ENCODE measurements around the gene CLDN22. TPM values are rescaled to one million over a fixed set of nuclear protein-coding genes. Genes with fewer than 3 reads are reported as not detected.

CLDN22 gene
- total RNA-seq, 2 donors from 2014 or later: not detected

- no peak overlapping the region for H3K4me3 ChIP-seq
- no peaks in the 10 kb centered on the region for H3K4me1 ChIP-seq
- no peak for DNase-seq
- TF ChIP-seq CTCF (IDR thresholded peaks at IDR 0.05): no peak
- no peak overlapping the region for H3K9ac ChIP-seq (ENCODE audit: low read depth in 2 of 2, low read length in 2 of 2)
- no peak overlapping the region for H3K27ac ChIP-seq
- intact Hi-C loops (cut with DNase I): no loop called here
- no peaks in the 10 kb centered on the region for H3K9me3 ChIP-seq
- no peaks in the 10 kb centered on the region for H3K36me3 ChIP-seq
- H3K27me3 ChIP-seq: no peaks in the 10 kb centered on the region
Observed at GRCh38 chr4:183287309-183287659, 32.8 kb downstream of the CLDN22 start.

- H3K27ac ChIP-seq: no peak overlapping the region
Observed at GRCh38 chr4:183286590-183287308, 33.3 kb downstream of the CLDN22 start.

GRCh38 chr4:183285886-183286285 lies 34.2 kb downstream of the CLDN22 start:
- H3K27ac ChIP-seq: no peak overlapping the region
- intact Hi-C loops (cut with DNase I): no loop called here
- no peaks in the 10 kb centered on the region for H3K27me3 ChIP-seq
- no peak overlapping the region for H3K4me3 ChIP-seq
- TF ChIP-seq CTCF (IDR thresholded peaks at IDR 0.05): no peak
- no peaks in the 10 kb centered on the region for H3K4me1 ChIP-seq
- no peaks in the 10 kb centered on the region for H3K9me3 ChIP-seq
- H3K36me3 ChIP-seq: no peaks in the 10 kb centered on the region
- DNase-seq: no peak
- no peak overlapping the region for H3K9ac ChIP-seq (ENCODE audit: low read depth in 2 of 2, low read length in 2 of 2)

More at GRCh38 chr4:183286590-183287308, 33.3 kb downstream of the CLDN22 start:
- Histone ChIP-seq H3K9ac (ENCODE audit: low read depth in 2 of 2, low read length in 2 of 2) (no peak overlapping the region), H3K9me3 (no peaks in the 10 kb centered on the region), H3K4me1 (no peaks in the 10 kb centered on the region), H3K27me3 (no peaks in the 10 kb centered on the region), H3K4me3 (no peak overlapping the region), H3K36me3 (no peaks in the 10 kb centered on the region)
- no peak for TF ChIP-seq CTCF (IDR thresholded peaks at IDR 0.05)
- intact Hi-C loops (cut with DNase I): no loop called here
- DNase-seq: no peak

DNA sequence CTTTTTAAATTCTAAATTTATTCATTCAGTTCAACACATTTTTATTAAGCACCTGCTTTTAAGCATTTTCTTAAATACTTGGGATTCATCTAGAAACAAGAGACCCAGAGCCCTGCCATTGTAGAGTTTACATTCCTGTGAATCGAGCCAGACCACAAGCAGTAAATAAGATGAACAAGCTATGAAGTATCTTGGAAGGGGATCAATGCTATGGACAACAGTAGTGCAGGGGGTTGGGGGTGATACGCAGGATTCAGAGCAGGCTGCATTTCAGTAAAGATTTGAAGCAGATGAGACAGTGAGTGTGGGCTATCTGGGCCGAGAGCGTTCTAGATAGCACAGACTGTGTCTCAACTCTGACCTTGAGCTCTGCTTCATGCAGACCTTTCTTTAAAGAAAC lies 35.1 kb downstream of the CLDN22 start:
- intact Hi-C loops (cut with DNase I): no loop called here
- no peaks in the 10 kb centered on the region for H3K9me3 ChIP-seq
- no peak for TF ChIP-seq CTCF (IDR thresholded peaks at IDR 0.05)
- no peak overlapping the region for H3K4me3 ChIP-seq
- H3K27me3 ChIP-seq: no peaks in the 10 kb centered on the region
- no peak overlapping the region for H3K27ac ChIP-seq
- no peak overlapping the region for H3K9ac ChIP-seq (ENCODE audit: low read depth in 2 of 2, low read length in 2 of 2)
- DNase-seq: no peak
- no peaks in the 10 kb centered on the region for H3K4me1 ChIP-seq
- no peaks in the 10 kb centered on the region for H3K36me3 ChIP-seq

DNA sequence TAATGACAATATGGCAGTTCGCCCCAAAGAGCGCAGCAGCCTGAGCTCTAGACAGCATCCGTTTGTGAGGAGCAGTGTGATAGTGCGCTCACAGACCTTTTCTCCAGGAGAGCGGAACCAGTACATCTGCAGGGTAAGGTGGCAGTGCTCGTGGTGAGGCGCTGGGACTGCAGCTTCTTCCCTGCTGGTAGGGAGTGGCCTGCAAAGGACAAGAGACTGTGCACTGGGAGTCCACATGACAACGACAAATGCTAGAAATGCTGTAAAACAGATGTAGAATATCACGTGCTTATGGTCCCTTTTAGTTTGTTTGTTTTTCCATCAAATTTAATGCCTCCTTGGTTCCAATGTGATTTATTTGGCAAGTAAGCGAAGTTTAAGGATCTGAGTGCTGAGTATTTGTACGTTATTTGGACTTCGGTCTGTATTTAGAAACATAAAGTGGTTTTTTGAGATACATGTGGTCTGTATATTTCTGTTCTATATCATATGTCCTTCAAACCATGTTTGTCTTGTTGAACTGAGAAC lies 35.8 kb downstream of the CLDN22 start:
- DNase-seq: no peak
- no peak overlapping the region for H3K27ac ChIP-seq
- H3K4me3 ChIP-seq: no peak overlapping the region
- intact Hi-C loops (cut with DNase I): no loop called here
- no peak overlapping the region for H3K9ac ChIP-seq (ENCODE audit: low read depth in 2 of 2, low read length in 2 of 2)
- no peaks in the 10 kb centered on the region for H3K27me3 ChIP-seq
- H3K9me3 ChIP-seq: no peaks in the 10 kb centered on the region
- no peak for TF ChIP-seq CTCF (IDR thresholded peaks at IDR 0.05)
- no peaks in the 10 kb centered on the region for H3K36me3 ChIP-seq
- no peaks in the 10 kb centered on the region for H3K4me1 ChIP-seq

All from colonic mucosa (tissue), 4 donors.